HepG2 (cell line): Measurements from ENCODE around the gene SSNA1. TPM values are rescaled to one million over a fixed set of nuclear protein-coding genes. Genes with fewer than 3 reads are reported as not detected.

Experiments used
- ATAC-seq: fragments of 200-7000 bp; cut with Tn5 transposase; 3 replicates; pipeline ENCODE4 v1.9.1; 2020; ENCODE audit warnings: mild to moderate bottlenecking, moderate library complexity
- BruUV-seq: library from RNA; stranded (reverse); fragments of 400-500 nt; replicated peaks from 2 replicates; lab custom pipeline; 2021; lab: Mats Ljungman, UMichigan
- CTCF ChIA-PET: fragments of 300-600 bp; formaldehyde crosslinking; extraction: SDS; loops from one replicate; lab custom pipeline; 2021; ENCODE audit warnings: low total read pairs, inconsistent platforms, low intra/inter-chr PET ratio; lab: Yijun Ruan, JAX
- POLR2A ChIA-PET: fragments of 350-600 bp; sonication (Branson Sonifier 250); formaldehyde crosslinking; loops from one replicate; lab custom pipeline; 2020; ENCODE audit warnings: antibody characterized with exemption, inconsistent platforms; lab: Yijun Ruan, JAX
- DNase-seq: peaks from one replicate; pipeline ENCODE4 v3.0.0-alpha.2; 2015; ENCODE audit warnings: low spot score
- FAIRE-seq: peaks from 3 replicates; lab custom pipeline; 2011; peaks lifted over from hg19 to GRCh38; lab: Jason Lieb, UNC
- H2AFZ ChIP-seq: one replicate; pipeline ENCODE4 v1.6.1; 2011; ENCODE audit warnings: low read length, inconsistent platforms
- H3K27ac ChIP-seq: fragments of 300-600 bp; 3 replicates; pipeline ENCODE4 v1.8.0; 2011; ENCODE audit warnings: mixed run types, mild to moderate bottlenecking, mixed read lengths, low read length, inconsistent platforms; ENCODE audit not compliant: insufficient read depth; ENCODE audit errors: extremely low read length
- H3K27me3 ChIP-seq, 2 experiments: fragments of 200-600 bp in 1 of 2; 2 replicates in 1 of 2; 3 replicates in 1 of 2; pipeline versions ENCODE4 v1.6.0 to v1.8.0; 2011; ENCODE audit warnings: low read length in 2 of 2, mild to moderate bottlenecking in 2 of 2, moderate library complexity in 2 of 2, inconsistent platforms in 1 of 2; ENCODE audit not compliant: insufficient read depth in 2 of 2, control insufficient read depth in 1 of 2
- H3K36me3 ChIP-seq, 2 experiments: fragments of 200-600 bp in 1 of 2; replicated peaks in 1 of 2; 2 replicates in 1 of 2; 3 replicates in 1 of 2; pipeline versions ENCODE4 v1.5.1 to v1.8.0; 2011; ENCODE audit warnings: low read length in 2 of 2, inconsistent platforms in 1 of 2; ENCODE audit not compliant: insufficient read depth in 2 of 2, control insufficient read depth in 1 of 2
- H3K4me1 ChIP-seq: 2 replicates; pipeline ENCODE4 v1.5.1; 2012; ENCODE audit warnings: low read length, inconsistent platforms; ENCODE audit not compliant: insufficient read depth
- H3K4me2 ChIP-seq: 2 replicates; pipeline ENCODE4 v1.6.0; 2011; ENCODE audit warnings: low read depth, low read length, inconsistent platforms
- H3K4me3 ChIP-seq, 3 experiments: fragments of 200-600 bp in 1 of 3; sonication (generic), shearing (Covaris generic) in 1 of 3; replicated peaks in 1 of 3; 2 replicates each; pipeline ENCODE4 v1.5.1; 2011 to 2016; ENCODE audit warnings: low read length in 3 of 3, inconsistent platforms in 2 of 3, low read depth in 2 of 3, mild to moderate bottlenecking in 2 of 3, control low read depth in 1 of 3, mixed read lengths in 1 of 3; ENCODE audit not compliant: insufficient read depth in 1 of 3
- H3K79me2 ChIP-seq: one replicate; pipeline ENCODE4 v1.6.1; 2011; ENCODE audit warnings: low read length, inconsistent platforms; ENCODE audit not compliant: insufficient read depth
- H3K9ac ChIP-seq: 2 replicates; pipeline ENCODE4 v1.6.0; 2011; ENCODE audit warnings: mild to moderate bottlenecking, low read depth, low read length, inconsistent platforms; ENCODE audit not compliant: insufficient read depth
- H3K9me3 ChIP-seq: 2 replicates; pipeline ENCODE4 v1.5.1; 2012; ENCODE audit warnings: mild to moderate bottlenecking, low read length
- H4K20me1 ChIP-seq: 2 replicates; pipeline ENCODE4 v1.6.0; 2011; ENCODE audit warnings: inconsistent platforms, mild to moderate bottlenecking, low read length, moderate library complexity; ENCODE audit not compliant: insufficient read depth
- HDAC1 ChIP-seq: sonication (generic); formaldehyde crosslinking; IDR thresholded peaks from 2 replicates; pipeline ENCODE4 v1.5.1; 2020; ENCODE audit warnings: mild to moderate bottlenecking, missing genetic modification reagents
- HMGXB4 ChIP-seq, 2 experiments: sonication (generic) in 1 of 2; formaldehyde crosslinking in 1 of 2; IDR thresholded peaks; 2 replicates each; pipeline versions ENCODE4 v1.4.0 to v1.6.1; 2018 to 2020; ENCODE audit warnings: missing genetic modification reagents in 2 of 2, borderline replicate concordance in 1 of 2, low read depth in 1 of 2, mild to moderate bottlenecking in 1 of 2, missing biosample characterization in 1 of 2
- HNRNPK ChIP-seq: fragments of 200-400 bp; formaldehyde crosslinking; IDR thresholded peaks from 2 replicates; pipeline ENCODE4 v1.6.1; 2018; ENCODE audit warnings: low read length, low read depth, moderate library complexity, mild to moderate bottlenecking; ENCODE audit not compliant: poor library complexity, severe bottlenecking
- KLF11 ChIP-seq: IDR thresholded peaks from 2 replicates; pipeline ENCODE4 v1.6.1; 2016; ENCODE audit warnings: missing compliant biosample characterization
- PCBP1 ChIP-seq: fragments of 200-400 bp; formaldehyde crosslinking; IDR thresholded peaks from 2 replicates; pipeline ENCODE4 v1.6.1; 2017; ENCODE audit warnings: mild to moderate bottlenecking, low read depth, low read length, borderline replicate concordance
- REL ChIP-seq: sonication (generic); formaldehyde crosslinking; conservative IDR thresholded peaks from 2 replicates; pipeline ENCODE4 v1.8.0; 2022; ENCODE audit warnings: mild to moderate bottlenecking, missing genetic modification reagents, moderate library complexity
- RFX5 ChIP-seq: IDR thresholded peaks from 2 replicates; pipeline ENCODE4 v1.6.1; 2011; ENCODE audit warnings: low read depth, low read length, improper control_type of control experiment
- SNRNP70 ChIP-seq: fragments of 200-400 bp; formaldehyde crosslinking; IDR thresholded peaks from 2 replicates; pipeline ENCODE4 v1.6.1; 2017; ENCODE audit warnings: mild to moderate bottlenecking, low read depth, low read length, moderate library complexity
- WGBS: methylation state at CpG from one replicate; pipeline ENCODE4 v1.1.6; 2017; ENCODE audit warnings: low lambda C conversion rate; 5-methylcytosine and 5-hydroxymethylcytosine counted together
- in situ Hi-C: cut with HindIII; loops from 2 replicates; pipeline ENCODE4 v1.10.0; 2017; ENCODE audit warnings: low pct_unique_long_range_greater_than_20kb; ENCODE audit not compliant: extremely low pct_ligation_motif_present
- intact Hi-C: fragments of 100-400 bp; cut with micrococcal nuclease; formaldehyde crosslinking; loops from one replicate; pipeline ENCODE4 v1.10.0; 2022; ENCODE audit not compliant: unreplicated experiment
- polyA plus RNA-seq, 8 experiments: library from polyadenylated mRNA; depleted of rRNA in 3 of 8; stranded (reverse) in 7 of 8; unstranded in 1 of 8; fragments of >200 nt; fragmentation: Illumina TruSeq in 4 of 8; extraction: Trizol in 4 of 8; gene quantifications; 2 replicates each; pipeline versions ENCODE4 v1.2.1 to v1.2.3, GENCODE V29; 2011 to 2016; ENCODE audit warnings: low read depth in 4 of 8, missing spikeins in 1 of 8, mixed read lengths in 1 of 8; ENCODE audit not compliant: insufficient read depth in 1 of 8
- total RNA-seq, 5 experiments: library from RNA; depleted of rRNA; stranded (reverse); fragments of >200 nt; fragmentation: Illumina TruSeq; extraction: Trizol; gene quantifications; 2 replicates each; pipeline ENCODE4 v1.2.3, GENCODE V29; 2016; ENCODE audit warnings: low read depth in 1 of 5

SSNA1 gene
- total and polyA plus RNA-seq, 2 of the 13 experiments (the other 11 are each of a cell fraction or from before 2014, with no cell fraction given): 35.9 to 49.4 TPM

DNA sequence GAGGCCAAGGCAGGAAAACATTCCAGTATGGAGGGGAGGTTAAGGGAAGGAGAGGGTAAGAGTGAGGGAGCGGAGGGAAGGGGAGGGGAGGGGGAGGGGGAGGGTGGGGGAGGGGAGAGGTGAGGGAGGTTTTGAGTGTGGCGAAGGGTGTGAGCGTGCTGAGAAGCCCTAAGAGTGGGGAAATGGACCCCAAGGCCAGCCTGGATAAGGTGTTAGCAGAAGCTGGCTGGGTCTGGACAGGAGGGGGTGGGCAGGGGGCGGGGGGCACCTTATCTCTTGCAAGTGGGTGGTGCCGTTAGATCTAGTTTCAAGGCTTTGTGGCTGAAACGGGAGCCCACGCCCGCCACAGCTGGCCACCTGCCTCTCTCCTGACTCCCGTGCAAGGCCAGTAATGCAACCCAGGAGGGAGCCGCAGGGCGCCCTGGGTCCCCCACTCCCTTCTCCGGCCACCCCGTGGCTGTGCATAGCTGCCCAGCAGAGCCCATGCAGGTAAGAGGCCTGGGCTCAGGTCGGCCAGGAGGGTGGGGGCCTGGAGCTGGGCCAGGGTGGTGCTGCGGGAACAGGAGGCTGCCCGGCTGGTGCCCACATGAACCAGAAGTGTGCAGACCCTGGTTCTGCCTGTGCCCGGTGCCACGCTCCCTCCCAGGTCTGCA is 39.5 kb downstream of the SSNA1 start:
- H2AFZ ChIP-seq: no peak overlapping the region
- no peak overlapping the region for H3K9ac ChIP-seq
- H3K27me3 ChIP-seq: no peaks in the 10 kb centered on the region; a peak in 1 of 5 replicates
- no peaks in the 10 kb centered on the region for H3K79me2 ChIP-seq
- no peak for FAIRE-seq
- no TSS peak for BruUV-seq
- in situ Hi-C loops (loop anchor here (5.0 kb wide), 2 partner anchors 41 to 116 kb away; partner anchors contain the start of genes ANAPC2, DPP7 and SSNA1), intact Hi-C loops (loop anchor here (2.0 kb wide), 2 partner anchors 39 to 107 kb away; partner anchors contain the start of genes ANAPC2 and SSNA1)
- H3K36me3 ChIP-seq: no peaks in the 10 kb centered on the region
- ChIA-PET CTCF (interaction anchor here (0.7 to 1.5 kb wide), 5 partner anchors 9 to 65 kb away, joined by 3 to 16 read pairs (median 3); partner anchors contain the start of genes ANAPC2 and SSNA1), POLR2A (interaction anchor here (0.9 to 13.4 kb wide), 10 partner anchors 10 to 110 kb away, joined by 3 to 225 read pairs (median 4); partner anchors contain the start of genes NDOR1, SSNA1, TMEM203 and TPRN)
- no peaks in the 10 kb centered on the region for H4K20me1 ChIP-seq
- DNase-seq: no peak
- H3K4me3 ChIP-seq: peak overlapping the region in 2 of 3 experiments; percentile 62 to 72; a peak in 2 of 6 replicates
- no peak for TF ChIP-seq RFX5
- peak; percentile 13 for TF ChIP-seq HNRNPK
- TF ChIP-seq SNRNP70: no peak
- TF ChIP-seq KLF11: no peak
- 0 out of 2 replicates have a peak, but pooled peaks have one; percentile 10 for TF ChIP-seq REL (CRISPR knock-in tag)
- TF ChIP-seq HMGXB4 (CRISPR knock-in tag; IDR thresholded peaks at IDR 0.05; ENCODE audit: borderline replicate concordance in 1 of 2, low read depth in 1 of 2): 0 out of 4 replicates have a peak, but pooled peaks of 1 of the 2 experiments have one; percentile 10
- peak; percentile 56; the same call in 1 of the 2 replicates for TF ChIP-seq PCBP1
- 0 out of 2 replicates have a peak, but pooled peaks have one; percentile 7 for TF ChIP-seq HDAC1
- H3K4me2 ChIP-seq: peak overlapping the region; percentile 96
- H3K9me3 ChIP-seq: no peaks in the 10 kb centered on the region
- 49% methylated on average over 4 of the region's 18 CpGs for WGBS
- no peak overlapping the region for H3K27ac ChIP-seq
- peaks cover 79% of the 10 kb centered on the region for H3K4me1 ChIP-seq
- ATAC-seq: no peak
